DOHH2 (cell line): ENCODE measurements around the gene CRACR2A.

ENCODE experiments used
- EZH2phosphoT487 ChIP-seq: fragments of 200-600 bp; sonication (generic); IDR thresholded peaks from 2 replicates; pipeline ENCODE4 v1.6.1; 2017; ENCODE audit warnings: borderline replicate concordance, mild to moderate bottlenecking, antibody characterized with exemption, low read length, moderate library complexity, mixed read lengths
- TF ChIP-seq, protein P1 (sequence below): fragments of 200-600 bp; sonication (generic); IDR thresholded peaks from one replicate; pipeline ENCODE4 v1.5.1; 2014; ENCODE audit warnings: antibody characterized with exemption, mild to moderate bottlenecking, low read depth, low read length; ENCODE audit not compliant: poor library complexity, severe bottlenecking

DNA sequence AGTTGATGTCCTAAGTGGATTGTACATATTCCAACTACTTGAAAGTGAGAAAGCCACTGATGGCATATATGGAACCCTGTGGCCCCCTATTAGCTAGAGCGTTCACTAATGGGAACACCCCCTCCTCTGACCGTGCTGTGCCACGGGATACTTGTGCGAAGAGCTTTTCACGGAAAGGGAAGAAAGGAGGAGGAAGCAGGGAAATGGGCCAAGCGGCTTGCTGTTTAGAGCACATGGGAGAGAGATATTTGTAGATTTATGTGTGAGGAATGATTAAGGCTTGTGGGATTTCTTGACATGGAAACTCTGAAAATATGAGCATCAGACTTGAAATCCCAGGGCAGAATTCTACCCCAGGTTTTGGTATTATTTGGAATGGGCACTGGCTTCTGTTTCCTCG, 132.1 kb downstream of the CRACR2A start:
- TF ChIP-seq, protein P1, sequence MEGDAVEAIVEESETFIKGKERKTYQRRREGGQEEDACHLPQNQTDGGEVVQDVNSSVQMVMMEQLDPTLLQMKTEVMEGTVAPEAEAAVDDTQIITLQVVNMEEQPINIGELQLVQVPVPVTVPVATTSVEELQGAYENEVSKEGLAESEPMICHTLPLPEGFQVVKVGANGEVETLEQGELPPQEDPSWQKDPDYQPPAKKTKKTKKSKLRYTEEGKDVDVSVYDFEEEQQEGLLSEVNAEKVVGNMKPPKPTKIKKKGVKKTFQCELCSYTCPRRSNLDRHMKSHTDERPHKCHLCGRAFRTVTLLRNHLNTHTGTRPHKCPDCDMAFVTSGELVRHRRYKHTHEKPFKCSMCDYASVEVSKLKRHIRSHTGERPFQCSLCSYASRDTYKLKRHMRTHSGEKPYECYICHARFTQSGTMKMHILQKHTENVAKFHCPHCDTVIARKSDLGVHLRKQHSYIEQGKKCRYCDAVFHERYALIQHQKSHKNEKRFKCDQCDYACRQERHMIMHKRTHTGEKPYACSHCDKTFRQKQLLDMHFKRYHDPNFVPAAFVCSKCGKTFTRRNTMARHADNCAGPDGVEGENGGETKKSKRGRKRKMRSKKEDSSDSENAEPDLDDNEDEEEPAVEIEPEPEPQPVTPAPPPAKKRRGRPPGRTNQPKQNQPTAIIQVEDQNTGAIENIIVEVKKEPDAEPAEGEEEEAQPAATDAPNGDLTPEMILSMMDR: no peak
- TF ChIP-seq EZH2phosphoT487: no peak
